GM03348 (cell line): ENCODE data around the gene PPM1K.
A peak's percentile ranks its signal among the peaks of the same experiment; 100 is the strongest.
"Not testable (repeated sequence)": the region's sequence is repeated elsewhere in the genome, so short reads cannot be mapped to it uniquely, and the experiment has no call there.

Experiments
- DNase-seq: peaks from one replicate; pipeline ENCODE4 v3.0.0; 2012; ENCODE audit warnings: low spot score

PPM1K gene

GRCh38 chr4:88284439-88285234, at the start of gene PPM1K:
Gene PPM1K (minus strand): TSS chr4:88284561. CDS start chr4:88278583, 5,978 bp downstream.
- DNase-seq: peak; percentile 98

DNA sequence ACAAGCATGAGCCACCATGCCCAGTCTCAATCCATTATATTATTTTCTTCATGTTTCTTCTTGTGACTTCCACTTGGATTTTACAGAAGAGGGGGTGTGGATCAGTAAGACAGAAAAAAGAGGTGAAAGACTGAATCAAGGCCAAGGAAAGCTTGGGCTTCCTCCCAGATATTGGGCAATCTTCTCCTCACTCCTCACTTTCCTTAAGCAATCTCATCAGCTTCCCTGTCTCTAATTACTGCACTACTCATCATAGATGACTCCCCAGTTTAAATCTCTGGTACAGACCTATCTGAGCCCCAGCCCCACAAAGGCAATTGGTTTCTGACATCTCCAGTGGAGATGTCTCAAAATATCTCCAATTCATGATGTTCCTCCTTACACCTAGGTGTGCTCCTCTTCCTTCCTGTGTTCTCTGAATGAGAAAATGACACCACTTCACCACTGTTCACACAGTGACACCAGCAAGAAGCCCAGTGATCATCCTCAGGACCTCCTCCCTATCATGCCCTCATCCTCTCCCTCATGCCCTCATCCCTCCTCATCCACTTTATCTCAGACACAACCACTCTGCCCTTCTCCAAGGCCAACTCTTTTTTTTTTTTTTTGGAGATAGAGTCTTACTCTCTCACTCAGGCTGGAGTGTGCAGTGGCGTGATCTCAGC, 49.5 kb upstream of the PPM1K start:
- peak; percentile 26 for DNase-seq

DNA sequence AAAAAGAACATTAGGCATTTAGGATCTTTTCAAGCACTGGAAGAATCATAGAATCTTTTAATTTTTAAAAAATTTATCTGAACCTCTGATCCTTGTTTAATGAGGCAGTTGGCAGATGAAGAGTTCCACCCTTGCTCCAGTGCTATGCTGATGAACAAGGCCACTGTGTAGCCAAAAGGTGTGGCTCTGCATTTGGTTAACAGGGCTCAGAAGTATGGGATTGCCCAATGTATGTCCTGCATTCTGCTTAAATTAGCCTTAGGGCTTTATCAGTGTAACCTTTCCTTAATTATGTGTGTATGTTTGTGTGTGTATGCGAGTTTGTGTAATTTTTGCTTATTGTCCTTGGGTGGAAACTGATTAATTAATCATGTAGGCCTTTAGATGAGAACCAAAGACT, 43.3 kb upstream of the PPM1K start:
- no peak for DNase-seq

- peak; percentile 44 for DNase-seq
Measured at GRCh38 chr4:88320780-88321373, 36.5 kb upstream of the PPM1K start.

GRCh38 chr4:88320224-88320779, 35.9 kb upstream of the PPM1K start:
- no peak for DNase-seq

- no peak for DNase-seq
Measured at GRCh38 chr4:88318751-88319350, 34.5 kb upstream of the PPM1K start.

GRCh38 chr4:88315460-88316017, 31.2 kb upstream of the PPM1K start:
- no peak for DNase-seq

- DNase-seq: not testable (repeated sequence)
Measured at GRCh38 chr4:88313088-88313624, 28.8 kb upstream of the PPM1K start.

- no peak for DNase-seq
Measured at GRCh38 chr4:88308587-88308986, 24.2 kb upstream of the PPM1K start.

GRCh38 chr4:88297725-88298454, 13.5 kb upstream of the PPM1K start:
- DNase-seq: no peak

DNA sequence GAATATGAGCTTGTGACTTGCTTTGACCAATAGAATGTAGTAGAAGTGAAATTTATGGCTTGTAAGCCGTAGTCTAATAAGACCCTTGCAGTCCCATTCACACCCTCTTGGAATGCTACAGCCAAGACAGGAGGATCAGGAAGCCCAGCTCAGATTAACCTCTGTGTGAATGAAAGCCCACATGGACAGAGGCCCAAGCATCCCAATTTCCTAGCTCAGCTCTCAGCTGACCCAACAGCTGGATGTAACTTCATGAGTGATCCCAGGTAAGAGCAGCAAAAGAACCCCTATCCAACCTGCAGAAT, 12.8 kb upstream of the PPM1K start:
- no peak for DNase-seq

GRCh38 chr4:88296413-88297211, 12.3 kb upstream of the PPM1K start:
- DNase-seq: no peak

GRCh38 chr4:88295656-88296055, 11.3 kb upstream of the PPM1K start:
- DNase-seq: no peak

GRCh38 chr4:88291003-88291402, 6.6 kb upstream of the PPM1K start:
- DNase-seq: no peak

GRCh38 chr4:88286897-88287296, 2.5 kb upstream of the PPM1K start:
- DNase-seq: no peak

- no peak for DNase-seq
Measured at GRCh38 chr4:88285235-88285653, 883 bp upstream of the PPM1K start.

DNA sequence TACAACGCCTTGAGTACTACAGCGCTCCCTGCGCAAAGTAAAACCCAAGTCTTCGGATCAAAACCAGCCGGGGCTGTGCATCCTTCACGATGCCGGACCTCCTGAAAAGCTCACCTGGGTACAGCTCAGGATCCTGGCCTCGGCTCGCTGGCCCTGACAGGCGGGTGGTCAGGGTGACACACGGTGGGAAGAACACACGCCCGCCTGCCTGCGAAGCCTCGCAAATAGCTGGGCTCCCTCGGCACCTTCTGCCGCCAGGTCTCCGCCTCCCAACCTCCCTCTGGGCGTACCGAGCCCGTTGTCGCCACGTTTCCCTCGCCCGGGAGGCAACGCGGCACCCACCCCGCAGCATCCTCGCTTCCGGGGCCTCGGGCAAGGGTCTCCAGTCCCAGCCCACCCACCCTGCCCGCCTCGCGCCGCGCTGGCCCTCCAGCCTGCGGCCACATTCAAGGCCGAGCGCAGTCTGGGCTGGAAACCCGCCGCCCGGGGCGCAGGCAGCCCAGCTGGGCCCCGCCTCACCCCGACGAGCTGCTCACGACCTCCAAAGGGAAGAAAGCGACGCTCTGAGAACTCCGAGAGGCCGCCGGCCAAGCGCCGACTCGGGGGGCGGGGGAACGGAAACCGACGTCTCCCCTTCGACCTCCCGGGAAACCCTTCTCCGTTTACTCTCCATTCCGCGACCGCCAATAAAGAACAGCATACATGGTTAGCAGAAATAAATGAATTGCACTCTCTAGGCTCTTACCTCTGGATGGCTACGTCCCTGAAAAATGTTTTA, 511 bp downstream of the PPM1K start:
- DNase-seq: peak; percentile 75

DNA sequence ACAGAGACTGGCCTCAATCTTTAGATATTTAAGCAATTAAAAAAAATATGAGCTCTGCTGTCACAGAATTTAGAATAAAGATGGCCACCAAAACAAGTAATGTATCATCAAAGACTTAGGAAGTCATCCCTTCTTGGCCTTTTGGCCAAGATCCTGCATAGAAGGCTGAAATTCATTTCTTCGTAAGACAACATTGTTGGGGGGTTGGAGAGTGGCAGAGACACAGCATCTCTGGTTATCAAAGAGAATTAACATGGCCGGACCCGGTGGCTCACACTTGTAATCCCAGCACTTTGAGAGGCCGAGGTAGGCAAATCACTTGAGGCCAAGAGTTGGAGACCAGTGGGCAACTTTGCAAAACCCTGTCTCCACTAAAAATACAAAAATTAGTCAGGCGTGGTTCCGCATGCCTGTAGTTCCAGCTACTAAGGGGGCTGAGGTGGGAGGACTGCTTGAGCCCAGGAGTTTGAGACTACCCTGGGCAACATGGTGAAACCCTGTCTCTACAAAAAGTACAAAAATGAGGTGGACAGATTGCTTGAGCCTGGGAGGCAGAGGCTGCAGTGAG, 4.0 kb downstream of the PPM1K start:
- no peak for DNase-seq

DNA sequence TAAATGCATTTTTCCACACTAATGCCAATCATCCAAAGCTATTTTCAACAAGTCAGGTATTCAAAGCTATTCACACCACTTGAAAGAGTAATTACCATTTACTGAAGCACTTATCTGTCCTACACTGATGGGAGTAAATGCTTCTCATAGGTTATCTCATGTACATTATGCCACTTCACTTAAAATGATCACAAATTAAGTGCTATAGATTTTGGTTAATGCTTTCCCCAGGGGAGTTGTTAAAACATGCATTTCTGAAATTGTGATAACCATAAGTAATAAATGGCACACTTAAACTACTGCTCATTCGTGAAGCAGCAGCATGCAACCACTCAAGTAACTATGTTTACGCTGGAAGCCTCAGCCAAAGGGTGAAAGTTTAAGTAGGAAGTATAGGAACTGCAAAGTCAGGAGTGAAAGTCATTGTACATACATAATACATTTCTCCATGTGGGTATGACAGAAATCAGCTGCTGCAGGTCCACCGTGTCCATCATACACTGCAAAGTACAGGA, 6.6 kb downstream of the PPM1K start:
- DNase-seq: no peak
